ENCODE data around the gene WWC2. TPM values are rescaled to one million over a fixed set of nuclear protein-coding genes. Genes with fewer than 3 reads are reported as not detected.

The WWC2 gene
- polyA plus RNA-seq, 2 of the 4 experiments (the other 2 are of a cell fraction), result 14.9 to 26.9 TPM

DNA sequence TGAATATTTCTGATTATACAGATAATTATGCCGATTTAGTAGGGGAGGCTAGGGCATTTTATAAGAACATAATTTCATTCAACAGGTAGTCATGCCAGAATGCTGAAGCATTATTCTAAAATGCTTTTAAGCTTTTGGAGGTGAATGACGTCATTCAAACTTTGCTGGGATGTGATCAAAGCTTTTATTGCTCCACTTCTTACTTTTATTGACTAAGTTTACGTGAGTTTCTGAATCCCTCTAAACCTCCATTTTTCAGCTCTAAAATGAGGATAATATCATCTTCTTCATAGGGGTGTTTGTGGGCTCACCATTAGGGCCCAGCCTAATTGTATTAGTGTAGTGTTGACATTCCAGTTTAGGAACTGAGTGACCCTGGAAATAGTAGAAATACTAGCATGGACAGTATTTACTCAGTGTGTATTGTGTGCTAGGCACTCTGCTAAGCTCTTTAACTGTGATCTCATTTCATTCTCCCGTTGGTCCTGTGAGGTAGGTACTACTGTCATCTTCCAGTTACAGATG is 3.0 kb downstream of the WWC2 start (continued):
- TF ChIP-seq, protein P1, sequence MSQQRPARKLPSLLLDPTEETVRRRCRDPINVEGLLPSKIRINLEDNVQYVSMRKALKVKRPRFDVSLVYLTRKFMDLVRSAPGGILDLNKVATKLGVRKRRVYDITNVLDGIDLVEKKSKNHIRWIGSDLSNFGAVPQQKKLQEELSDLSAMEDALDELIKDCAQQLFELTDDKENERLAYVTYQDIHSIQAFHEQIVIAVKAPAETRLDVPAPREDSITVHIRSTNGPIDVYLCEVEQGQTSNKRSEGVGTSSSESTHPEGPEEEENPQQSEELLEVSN (IDR thresholded peaks at IDR 0.05; ENCODE audit: borderline replicate concordance, low read depth), result no peak
- no peak for TF ChIP-seq POLR2AphosphoS2 (conservative IDR thresholded peaks at IDR 0.05; ENCODE audit: low read length)

DNA sequence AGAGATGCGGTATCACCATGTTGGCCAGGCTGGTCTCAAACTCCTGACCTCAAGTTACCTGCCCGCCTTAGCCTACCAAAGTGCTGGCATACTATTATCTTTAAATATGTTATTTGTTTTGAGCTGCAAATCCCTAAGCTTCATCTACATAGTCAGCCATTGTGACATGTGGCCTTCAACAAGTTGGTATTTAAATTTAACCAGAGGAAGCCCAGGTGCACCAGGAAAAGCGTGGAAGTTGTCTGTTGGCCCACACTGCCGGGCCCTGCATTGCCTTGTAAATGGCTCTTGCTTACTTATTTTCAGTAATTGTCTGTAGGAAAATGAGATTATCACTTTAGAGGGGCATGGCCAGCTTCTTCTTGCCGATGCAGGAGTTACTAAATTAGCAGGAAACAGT is 6.0 kb downstream of the WWC2 start:
- H3K4me3 ChIP-seq, result no peak overlapping the region
- 96% methylated on average over 5 of the region's 5 CpGs for WGBS (ENCODE audit: missing lambda C conversion rate)
- H3K4me1 ChIP-seq, result peaks cover 39% of the 10 kb centered on the region
- no peak for TF ChIP-seq CHD2 (IDR thresholded peaks at IDR 0.05; ENCODE audit: low read length, partially characterized antibody)
- no peak for TF ChIP-seq MYC (IDR thresholded peaks at IDR 0.05; ENCODE audit: borderline replicate concordance, low read length)
- TF ChIP-seq EHF (CRISPR knock-in tag; IDR thresholded peaks at IDR 0.05), result no peak
- no peak for TF ChIP-seq GATA3 (IDR thresholded peaks at IDR 0.05; ENCODE audit: borderline replicate concordance)
- no peak for TF ChIP-seq EHMT2 (IDR thresholded peaks at IDR 0.05; ENCODE audit: low read depth)
- TF ChIP-seq, protein P1 (IDR thresholded peaks at IDR 0.05; ENCODE audit: borderline replicate concordance, low read depth), result no peak
- TF ChIP-seq JUNB (IDR thresholded peaks at IDR 0.05), result no peak
- no peak for TF ChIP-seq ESRRA (IDR thresholded peaks at IDR 0.05; ENCODE audit: borderline replicate concordance, low read length)
- no peak for TF ChIP-seq RAD21 (conservative IDR thresholded peaks at IDR 0.05 in 1 of 2, IDR thresholded peaks at IDR 0.05 in 1 of 2)
- no peak for TF ChIP-seq SMC3 (IDR thresholded peaks at IDR 0.05)
- TF ChIP-seq CHD4 (IDR thresholded peaks at IDR 0.05; ENCODE audit: borderline replicate concordance), result no peak
- TF ChIP-seq NFE2L2 (conservative IDR thresholded peaks at IDR 0.05; ENCODE audit: low read length), result no peak
- TF ChIP-seq JUN (IDR thresholded peaks at IDR 0.05), result no peak
- TF ChIP-seq HDAC2 (IDR thresholded peaks at IDR 0.05), result no peak
- TF ChIP-seq TP53 (CRISPR knock-in tag; IDR thresholded peaks at IDR 0.05), result no peak
- TF ChIP-seq KDM5A (IDR thresholded peaks at IDR 0.05), result no peak
- no peak overlapping the region for H3K27ac ChIP-seq
- CTCF ChIA-PET, result interaction anchor here (1.8 kb wide), 1 partner anchor 62 kb away, joined by 4 read pairs; no protein-coding TSS in a partner anchor
- H3K9me3 ChIP-seq, result no peaks in the 10 kb centered on the region
- ATAC-seq (no peak), DNase-seq (ENCODE audit: low read depth in 1 of 2, low spot score in 1 of 2) (no peak), FAIRE-seq (no peak)
- POLR2A ChIA-PET, result no interaction called here
- no peak overlapping the region for H3K4me2 ChIP-seq

DNA sequence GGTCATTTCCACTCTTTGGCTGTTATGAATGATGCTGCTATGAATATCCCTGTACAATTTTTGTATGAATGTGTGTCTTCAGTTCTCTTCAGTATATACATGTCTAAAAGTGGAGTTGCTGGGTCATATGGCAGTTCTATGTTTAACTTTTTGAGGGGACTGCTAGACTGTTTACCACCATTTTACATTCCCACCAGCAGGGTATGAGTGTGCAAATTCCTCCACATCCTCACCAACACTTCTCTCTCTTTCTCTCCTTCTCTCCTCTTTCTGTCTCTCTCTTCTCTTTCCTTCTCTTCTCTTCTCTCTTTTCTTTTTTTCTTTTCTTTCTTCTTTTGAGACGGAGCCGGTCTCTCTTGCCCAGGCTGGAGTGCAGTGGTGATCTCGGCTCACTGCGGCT is 7.8 kb downstream of the WWC2 start:
- ATAC-seq (peak in 1 of 2 experiments; percentile 70; a peak in 3 of 6 replicates), FAIRE-seq (no peak)

More for the DNA sequence above, 7.8 kb downstream of the WWC2 start:
- no peak overlapping the region for H3K27ac ChIP-seq
- peak in 1 of 2 experiments; percentile 4 for DNase-seq (ENCODE audit: low read depth in 1 of 2, low spot score in 1 of 2)
- CTCF ChIA-PET, result interaction anchor here (0.5 to 0.7 kb wide), 2 partner anchors 91 to 119 kb away, joined by 3 to 6 read pairs; no protein-coding TSS in a partner anchor
- no peak overlapping the region for H3K4me2 ChIP-seq
- POLR2A ChIA-PET, result no interaction called here
- H3K9me3 ChIP-seq, result no peaks in the 10 kb centered on the region
- peaks cover 45% of the 10 kb centered on the region for H3K4me1 ChIP-seq
- no peak for TF ChIP-seq BHLHE40 (IDR thresholded peaks at IDR 0.05; ENCODE audit: low read depth, low read length)
- TF ChIP-seq MYC (IDR thresholded peaks at IDR 0.05; ENCODE audit: borderline replicate concordance, low read length), result no peak
- no peak for TF ChIP-seq RFX5 (IDR thresholded peaks at IDR 0.05)
- TF ChIP-seq, protein P2, sequence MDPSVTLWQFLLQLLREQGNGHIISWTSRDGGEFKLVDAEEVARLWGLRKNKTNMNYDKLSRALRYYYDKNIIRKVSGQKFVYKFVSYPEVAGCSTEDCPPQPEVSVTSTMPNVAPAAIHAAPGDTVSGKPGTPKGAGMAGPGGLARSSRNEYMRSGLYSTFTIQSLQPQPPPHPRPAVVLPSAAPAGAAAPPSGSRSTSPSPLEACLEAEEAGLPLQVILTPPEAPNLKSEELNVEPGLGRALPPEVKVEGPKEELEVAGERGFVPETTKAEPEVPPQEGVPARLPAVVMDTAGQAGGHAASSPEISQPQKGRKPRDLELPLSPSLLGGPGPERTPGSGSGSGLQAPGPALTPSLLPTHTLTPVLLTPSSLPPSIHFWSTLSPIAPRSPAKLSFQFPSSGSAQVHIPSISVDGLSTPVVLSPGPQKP (IDR thresholded peaks at IDR 0.05; ENCODE audit: low read depth, low read length), result no peak
- TF ChIP-seq ZNF302 (CRISPR knock-in tag; IDR thresholded peaks at IDR 0.05), result no peak
- no peak for TF ChIP-seq TFCP2L1 (CRISPR knock-in tag; IDR thresholded peaks at IDR 0.05)
- TF ChIP-seq CBX2 (IDR thresholded peaks at IDR 0.05; ENCODE audit: borderline replicate concordance, low read depth), result no peak
- no peak for TF ChIP-seq CHD4 (IDR thresholded peaks at IDR 0.05; ENCODE audit: borderline replicate concordance)
- no peak for TF ChIP-seq RNF2 (IDR thresholded peaks at IDR 0.05; ENCODE audit: borderline replicate concordance, low read depth)
- TF ChIP-seq, protein P3, sequence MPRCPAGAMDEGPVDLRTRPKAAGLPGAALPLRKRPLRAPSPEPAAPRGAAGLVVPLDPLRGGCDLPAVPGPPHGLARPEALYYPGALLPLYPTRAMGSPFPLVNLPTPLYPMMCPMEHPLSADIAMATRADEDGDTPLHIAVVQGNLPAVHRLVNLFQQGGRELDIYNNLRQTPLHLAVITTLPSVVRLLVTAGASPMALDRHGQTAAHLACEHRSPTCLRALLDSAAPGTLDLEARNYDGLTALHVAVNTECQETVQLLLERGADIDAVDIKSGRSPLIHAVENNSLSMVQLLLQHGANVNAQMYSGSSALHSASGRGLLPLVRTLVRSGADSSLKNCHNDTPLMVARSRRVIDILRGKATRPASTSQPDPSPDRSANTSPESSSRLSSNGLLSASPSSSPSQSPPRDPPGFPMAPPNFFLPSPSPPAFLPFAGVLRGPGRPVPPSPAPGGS (IDR thresholded peaks at IDR 0.05), result no peak
- TF ChIP-seq HOXA7 (CRISPR knock-in tag; IDR thresholded peaks at IDR 0.05), result no peak
- no peak for TF ChIP-seq SMC3 (IDR thresholded peaks at IDR 0.05)
- TF ChIP-seq ESRRA (IDR thresholded peaks at IDR 0.05; ENCODE audit: borderline replicate concordance, low read length), result no peak
- no peak for TF ChIP-seq JUNB (IDR thresholded peaks at IDR 0.05)
- TF ChIP-seq CEBPB (IDR thresholded peaks at IDR 0.05), result no peak
- TF ChIP-seq HEYL (CRISPR knock-in tag; IDR thresholded peaks at IDR 0.05), result no peak
- 97% methylated on average over 4 of the region's 4 CpGs for WGBS (ENCODE audit: missing lambda C conversion rate)
- no peak overlapping the region for H3K4me3 ChIP-seq

Data from A549 (cell line).